ENCODE data around the gene NOTCH2. TPM values are rescaled to one million over a fixed set of nuclear protein-coding genes. Genes with fewer than 3 reads are reported as not detected.
"Not testable (repeated sequence)": the region's sequence is repeated elsewhere in the genome, so short reads cannot be mapped to it uniquely, and the experiment has no call there.

The NOTCH2 gene
- polyA plus RNA-seq, 1 donor (not counting 4 experiments of a cell fraction or from before 2014, with no cell fraction given): 22.5 TPM

DNA sequence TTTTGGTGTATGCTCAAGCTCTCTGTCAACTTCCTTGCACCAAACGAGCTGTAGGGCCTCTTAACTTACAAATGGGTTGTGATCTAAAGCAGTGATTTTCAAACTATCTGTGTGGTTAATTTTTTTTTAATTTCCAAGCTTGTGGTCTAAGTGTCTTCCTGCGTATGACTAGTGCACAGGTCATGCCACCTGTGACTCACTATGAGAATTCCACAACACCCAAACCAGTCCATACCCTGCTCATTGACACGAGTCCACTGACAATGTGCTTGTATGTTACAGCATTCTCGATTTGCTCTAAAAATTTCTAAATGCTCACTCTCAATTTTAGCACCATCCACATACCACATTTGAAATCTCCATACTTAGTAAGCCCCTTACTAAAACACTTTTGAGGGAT is 18.5 kb upstream of the NOTCH2 start:
- dilution Hi-C loops (cut with MboI; ENCODE audit: extremely low pct_ligation_motif_present, low sequenced_read_pairs); H3K36me3 ChIP-seq (ENCODE audit: control insufficient read depth in 2 of 2, extremely low read depth in 1 of 2, insufficient read depth in 2 of 2, low read length in 2 of 2); H3K79me2 ChIP-seq (ENCODE audit: control insufficient read depth, insufficient read depth, low read length); H2AFZ ChIP-seq (ENCODE audit: control insufficient read depth, low read length); H3K9ac ChIP-seq (ENCODE audit: control insufficient read depth, extremely low read depth, insufficient read depth, low read length); H3K9me1 ChIP-seq (ENCODE audit: control insufficient read depth, extremely low read depth, insufficient read depth, low read length); H3K4me1 ChIP-seq (ENCODE audit: control insufficient read depth, extremely low read depth, insufficient read depth, low read length); H3K4me3 ChIP-seq (ENCODE audit: control insufficient read depth in 2 of 3, extremely low read depth in 1 of 3, insufficient read depth in 2 of 3, low read depth in 1 of 3, low read length in 3 of 3); H4K20me1 ChIP-seq (ENCODE audit: control insufficient read depth, extremely low read depth, insufficient read depth, low read length); H3K27me3 ChIP-seq (ENCODE audit: control insufficient read depth, extremely low read depth, insufficient read depth, low read length); H3K4me2 ChIP-seq (ENCODE audit: control insufficient read depth, extremely low read depth, insufficient read depth, low read depth, low read length); H3K9me3 ChIP-seq (ENCODE audit: control insufficient read depth, low read depth, low read length): not testable (repeated sequence)
- DNase-seq (ENCODE audit: low read depth, low spot score): peak; percentile 56
- FAIRE-seq: peak; percentile 34
- H3K27ac ChIP-seq (ENCODE audit: control insufficient read depth, insufficient read depth, low read length): peak overlapping the region; percentile 14

DNA sequence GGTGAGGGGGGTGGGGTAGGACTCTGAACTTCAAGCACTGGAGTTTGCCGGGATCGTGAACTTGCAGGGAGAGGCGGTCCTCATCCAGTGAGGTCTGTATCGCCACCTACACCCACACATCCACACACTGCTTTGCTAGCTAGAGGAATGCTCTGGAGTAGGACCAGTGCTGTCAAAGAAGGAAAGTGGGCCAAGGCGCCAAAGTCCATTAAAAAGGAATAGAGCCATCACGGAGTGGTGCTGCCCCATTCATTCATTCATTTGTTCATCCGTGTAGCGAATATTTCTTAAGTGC is 405 bp upstream of the NOTCH2 start:
- H3K27me3 ChIP-seq (ENCODE audit: control insufficient read depth, extremely low read depth, insufficient read depth, low read length); H3K4me2 ChIP-seq (ENCODE audit: control insufficient read depth, extremely low read depth, insufficient read depth, low read depth, low read length); H3K9me3 ChIP-seq (ENCODE audit: control insufficient read depth, low read depth, low read length); H3K4me1 ChIP-seq (ENCODE audit: control insufficient read depth, extremely low read depth, insufficient read depth, low read length); H3K27ac ChIP-seq (ENCODE audit: control insufficient read depth, insufficient read depth, low read length); H3K79me2 ChIP-seq (ENCODE audit: control insufficient read depth, insufficient read depth, low read length); H3K4me3 ChIP-seq (ENCODE audit: control insufficient read depth in 2 of 3, extremely low read depth in 1 of 3, insufficient read depth in 2 of 3, low read depth in 1 of 3, low read length in 3 of 3); dilution Hi-C loops (cut with MboI; ENCODE audit: extremely low pct_ligation_motif_present, low sequenced_read_pairs); H3K9ac ChIP-seq (ENCODE audit: control insufficient read depth, extremely low read depth, insufficient read depth, low read length); H2AFZ ChIP-seq (ENCODE audit: control insufficient read depth, low read length); H3K36me3 ChIP-seq (ENCODE audit: control insufficient read depth in 2 of 2, extremely low read depth in 1 of 2, insufficient read depth in 2 of 2, low read length in 2 of 2); H4K20me1 ChIP-seq (ENCODE audit: control insufficient read depth, extremely low read depth, insufficient read depth, low read length); DNase-seq (ENCODE audit: low read depth, low spot score); H3K9me1 ChIP-seq (ENCODE audit: control insufficient read depth, extremely low read depth, insufficient read depth, low read length): not testable (repeated sequence)
- peak; percentile 41 for FAIRE-seq

DNA sequence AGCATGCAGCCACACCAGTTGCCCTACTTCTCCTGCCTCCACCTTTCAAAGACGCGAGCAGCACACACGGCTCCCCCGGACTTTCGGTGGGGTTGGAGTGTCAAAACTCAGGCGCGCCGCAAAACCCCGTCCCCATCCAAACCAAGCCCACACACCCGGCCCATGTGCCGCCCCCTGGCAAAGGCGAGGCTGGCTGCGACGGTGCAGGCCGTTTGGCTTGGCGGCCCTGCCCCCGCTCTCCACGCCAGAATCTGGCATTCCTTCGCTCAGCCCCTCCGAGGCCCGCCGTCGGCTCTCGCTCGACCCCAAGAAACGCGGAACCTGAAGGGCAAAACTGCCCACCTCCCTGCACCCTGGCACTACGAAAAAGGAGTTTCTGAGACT is 787 bp downstream of the NOTCH2 start:
- H2AFZ ChIP-seq (ENCODE audit: control insufficient read depth, low read length); H3K4me2 ChIP-seq (ENCODE audit: control insufficient read depth, extremely low read depth, insufficient read depth, low read depth, low read length); H3K4me1 ChIP-seq (ENCODE audit: control insufficient read depth, extremely low read depth, insufficient read depth, low read length); H3K27me3 ChIP-seq (ENCODE audit: control insufficient read depth, extremely low read depth, insufficient read depth, low read length); DNase-seq (ENCODE audit: low read depth, low spot score); H3K36me3 ChIP-seq (ENCODE audit: control insufficient read depth in 2 of 2, extremely low read depth in 1 of 2, insufficient read depth in 2 of 2, low read length in 2 of 2); dilution Hi-C loops (cut with MboI; ENCODE audit: extremely low pct_ligation_motif_present, low sequenced_read_pairs); H4K20me1 ChIP-seq (ENCODE audit: control insufficient read depth, extremely low read depth, insufficient read depth, low read length); FAIRE-seq; H3K9me1 ChIP-seq (ENCODE audit: control insufficient read depth, extremely low read depth, insufficient read depth, low read length); H3K27ac ChIP-seq (ENCODE audit: control insufficient read depth, insufficient read depth, low read length); H3K79me2 ChIP-seq (ENCODE audit: control insufficient read depth, insufficient read depth, low read length); H3K9me3 ChIP-seq (ENCODE audit: control insufficient read depth, low read depth, low read length): not testable (repeated sequence)
- Histone ChIP-seq H3K9ac (ENCODE audit: control insufficient read depth, extremely low read depth, insufficient read depth, low read length) (peak overlapping the region; percentile 52), H3K4me3 (ENCODE audit: control insufficient read depth in 2 of 3, extremely low read depth in 1 of 3, insufficient read depth in 2 of 3, low read depth in 1 of 3, low read length in 3 of 3) (peak overlapping the region in 1 of 3 experiments; percentile 48)

DNA sequence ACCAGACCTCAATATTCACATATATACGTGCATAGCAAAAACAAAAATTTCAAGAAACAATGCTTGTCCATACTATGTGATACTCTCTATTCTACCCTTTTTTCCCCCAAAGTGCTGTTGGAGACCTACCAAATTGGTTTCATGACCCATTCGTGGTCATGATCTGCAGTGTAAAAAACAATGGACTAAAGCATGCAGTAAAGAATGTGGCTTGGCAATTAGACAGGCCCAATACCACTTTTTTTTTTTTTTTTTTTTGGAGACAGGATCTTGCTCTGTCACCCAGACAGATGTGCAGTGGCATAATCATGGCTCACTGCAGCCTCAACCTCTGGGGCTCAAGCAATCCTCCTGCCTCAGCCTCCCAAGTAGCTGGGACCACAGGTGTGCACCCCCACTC is 21.3 kb downstream of the NOTCH2 start:
- H3K4me2 ChIP-seq (ENCODE audit: control insufficient read depth, extremely low read depth, insufficient read depth, low read depth, low read length); H3K27ac ChIP-seq (ENCODE audit: control insufficient read depth, insufficient read depth, low read length); DNase-seq (ENCODE audit: low read depth, low spot score); H3K36me3 ChIP-seq (ENCODE audit: control insufficient read depth in 2 of 2, extremely low read depth in 1 of 2, insufficient read depth in 2 of 2, low read length in 2 of 2); H3K9me1 ChIP-seq (ENCODE audit: control insufficient read depth, extremely low read depth, insufficient read depth, low read length); H3K9ac ChIP-seq (ENCODE audit: control insufficient read depth, extremely low read depth, insufficient read depth, low read length); H3K4me1 ChIP-seq (ENCODE audit: control insufficient read depth, extremely low read depth, insufficient read depth, low read length); H3K4me3 ChIP-seq (ENCODE audit: control insufficient read depth in 2 of 3, extremely low read depth in 1 of 3, insufficient read depth in 2 of 3, low read depth in 1 of 3, low read length in 3 of 3); H3K79me2 ChIP-seq (ENCODE audit: control insufficient read depth, insufficient read depth, low read length); FAIRE-seq; H2AFZ ChIP-seq (ENCODE audit: control insufficient read depth, low read length); dilution Hi-C loops (cut with MboI; ENCODE audit: extremely low pct_ligation_motif_present, low sequenced_read_pairs); H4K20me1 ChIP-seq (ENCODE audit: control insufficient read depth, extremely low read depth, insufficient read depth, low read length); H3K9me3 ChIP-seq (ENCODE audit: control insufficient read depth, low read depth, low read length); H3K27me3 ChIP-seq (ENCODE audit: control insufficient read depth, extremely low read depth, insufficient read depth, low read length): not testable (repeated sequence)

DNA sequence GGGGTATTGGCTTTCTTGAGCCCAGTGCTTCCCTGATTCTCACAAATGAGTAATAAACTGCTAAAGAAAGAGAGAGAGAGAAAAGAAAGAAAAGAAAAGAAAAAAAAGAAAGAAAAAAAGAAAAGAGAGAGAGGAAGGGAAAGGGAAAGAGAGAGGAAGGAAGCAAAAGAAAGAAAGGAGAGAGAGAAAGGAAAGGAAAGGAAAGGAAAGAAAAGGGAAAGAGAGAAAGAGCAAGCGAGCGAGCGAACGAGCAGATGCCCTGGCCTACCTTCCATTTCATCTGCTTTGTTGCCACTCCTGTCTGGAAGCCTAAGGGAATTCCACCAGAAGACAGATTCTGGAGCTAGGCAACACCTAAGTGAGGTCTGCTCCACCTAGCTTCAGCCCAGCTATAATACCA is 27.7 kb downstream of the NOTCH2 start:
- H3K9ac ChIP-seq (ENCODE audit: control insufficient read depth, extremely low read depth, insufficient read depth, low read length); H3K9me3 ChIP-seq (ENCODE audit: control insufficient read depth, low read depth, low read length); H4K20me1 ChIP-seq (ENCODE audit: control insufficient read depth, extremely low read depth, insufficient read depth, low read length); FAIRE-seq; H3K9me1 ChIP-seq (ENCODE audit: control insufficient read depth, extremely low read depth, insufficient read depth, low read length); dilution Hi-C loops (cut with MboI; ENCODE audit: extremely low pct_ligation_motif_present, low sequenced_read_pairs); H2AFZ ChIP-seq (ENCODE audit: control insufficient read depth, low read length); H3K4me1 ChIP-seq (ENCODE audit: control insufficient read depth, extremely low read depth, insufficient read depth, low read length); H3K27ac ChIP-seq (ENCODE audit: control insufficient read depth, insufficient read depth, low read length); H3K36me3 ChIP-seq (ENCODE audit: control insufficient read depth in 2 of 2, extremely low read depth in 1 of 2, insufficient read depth in 2 of 2, low read length in 2 of 2); H3K27me3 ChIP-seq (ENCODE audit: control insufficient read depth, extremely low read depth, insufficient read depth, low read length); H3K4me2 ChIP-seq (ENCODE audit: control insufficient read depth, extremely low read depth, insufficient read depth, low read depth, low read length); H3K4me3 ChIP-seq (ENCODE audit: control insufficient read depth in 2 of 3, extremely low read depth in 1 of 3, insufficient read depth in 2 of 3, low read depth in 1 of 3, low read length in 3 of 3); DNase-seq (ENCODE audit: low read depth, low spot score); H3K79me2 ChIP-seq (ENCODE audit: control insufficient read depth, insufficient read depth, low read length): not testable (repeated sequence)
